HG02678 (cell line): ENCODE results near the gene CCNL2.
A peak's percentile ranks its signal among the peaks of the same experiment; 100 is the strongest.
"Not testable (repeated sequence)": the region's sequence is repeated elsewhere in the genome, so short reads cannot be mapped to it uniquely, and the experiment has no call there.

Experiments used
- ATAC-seq: cut with Tn5 transposase; IDR thresholded peaks from one replicate; pipeline ENCODE4 v1.9.1; 2021; ENCODE audit warnings: mild to moderate bottlenecking, moderate library complexity; ENCODE audit not compliant: unreplicated experiment

The CCNL2 gene

DNA sequence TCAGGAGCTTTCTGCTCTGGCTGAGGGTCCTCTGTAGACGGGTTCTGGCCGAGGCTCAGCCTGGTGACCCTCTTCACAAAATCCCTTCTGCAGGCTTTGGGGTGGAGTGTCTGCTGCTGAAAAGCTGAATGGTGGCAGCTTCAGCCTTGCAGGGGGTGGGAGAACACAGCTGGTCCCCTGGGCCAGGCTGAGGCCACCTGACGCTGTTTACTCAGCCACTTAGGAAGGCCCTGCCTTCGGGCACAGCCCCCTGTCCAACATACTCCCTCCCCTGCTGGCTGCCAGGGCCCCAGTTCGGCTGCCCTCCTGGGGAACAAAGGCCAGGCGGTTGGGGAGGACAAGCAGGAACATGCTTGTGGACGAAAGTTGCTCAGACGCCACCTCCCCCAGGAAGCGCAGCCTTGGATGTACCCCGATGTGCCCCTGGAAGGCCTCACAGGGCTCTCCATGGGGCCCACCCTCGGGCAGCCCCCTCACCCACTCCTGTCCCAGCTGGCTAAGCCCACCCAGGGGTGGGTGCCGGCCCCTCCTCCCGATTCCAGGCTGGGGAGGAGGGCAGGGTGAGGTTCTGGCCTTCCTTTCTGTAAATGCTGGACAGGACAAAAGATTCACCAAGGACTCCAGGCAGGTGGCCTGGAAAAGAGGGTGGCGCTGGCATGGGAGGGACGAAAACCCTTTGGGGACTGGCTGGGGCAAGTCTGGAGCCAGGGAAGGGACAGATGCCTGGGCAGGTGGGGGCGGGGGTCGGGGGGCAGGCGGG is 22.2 kb upstream of the CCNL2 start, which contains the start of gene ANKRD65:
TSS of gene ANKRD65 (minus strand) at position 130 of the 760 bp plus-strand sequence. CDS start 271 bp downstream, outside the sequence.
- ATAC-seq, result no peak

DNA sequence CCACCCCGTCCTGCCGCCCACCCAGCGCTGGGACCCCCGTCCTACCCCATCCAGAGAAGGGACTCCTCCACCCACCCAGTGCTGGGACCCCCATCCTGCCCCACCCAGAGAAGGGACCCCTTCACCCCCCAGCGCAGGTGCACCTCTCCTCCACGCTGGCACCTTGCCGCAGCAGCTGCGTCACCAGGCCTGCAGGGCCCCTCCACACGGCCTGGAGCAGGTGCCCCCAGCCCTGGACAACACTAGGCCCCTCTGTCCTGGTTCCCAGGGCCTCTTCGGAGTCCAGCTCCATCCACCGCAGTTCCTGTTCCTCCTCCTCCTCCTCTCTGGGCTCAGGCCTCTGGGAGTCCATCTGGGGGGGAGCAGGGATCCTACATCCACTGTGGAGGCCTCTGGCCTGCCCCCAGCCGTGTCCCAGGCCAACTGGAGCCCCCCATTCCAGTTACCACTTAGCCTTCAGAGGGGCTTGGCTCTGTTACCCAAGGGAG is 21.6 kb upstream of the CCNL2 start:
- no peak for ATAC-seq

DNA sequence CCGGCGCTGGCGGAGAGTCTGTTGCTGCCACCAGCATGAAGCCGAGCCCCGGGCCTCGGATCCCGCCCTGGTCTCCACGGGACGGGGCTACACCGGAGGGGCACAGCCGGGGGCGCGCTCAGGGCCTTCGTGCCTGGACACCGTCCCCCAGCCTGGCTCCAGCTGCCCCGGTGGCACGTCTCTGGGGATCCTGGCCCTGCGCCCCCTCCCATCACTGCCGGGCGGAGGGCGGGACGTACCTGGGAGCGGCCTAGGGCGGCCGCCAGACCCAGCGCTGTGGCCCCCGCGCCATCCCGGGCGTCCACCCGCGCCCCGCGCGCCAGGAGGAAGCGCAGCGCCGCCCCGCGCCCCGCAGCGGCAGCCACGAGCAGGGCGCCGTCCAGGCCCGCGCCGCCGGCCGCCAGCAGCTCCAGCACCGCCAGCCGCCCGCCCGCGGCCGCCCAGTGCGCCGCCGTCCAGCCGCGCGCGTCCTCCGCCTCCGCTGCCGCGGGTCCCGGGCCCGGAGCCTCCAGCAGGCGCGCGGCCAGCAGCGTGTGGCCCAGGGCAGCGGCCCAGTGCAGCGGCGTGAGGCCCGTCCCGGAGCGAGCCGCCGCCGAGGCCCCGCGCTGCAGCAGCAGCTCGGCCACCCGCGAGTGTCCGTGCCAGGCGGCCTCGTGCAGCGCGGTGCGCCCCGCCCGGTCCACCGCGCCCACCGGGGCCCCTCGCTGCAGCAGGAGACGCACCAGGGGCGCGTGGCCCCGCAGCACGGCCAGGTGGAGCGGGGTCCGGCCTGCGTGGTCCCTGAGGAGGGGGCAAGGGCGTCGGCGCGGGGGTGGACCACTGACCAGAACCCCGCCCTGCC is 20.9 kb upstream of the CCNL2 start:
- ATAC-seq, result no peak

DNA sequence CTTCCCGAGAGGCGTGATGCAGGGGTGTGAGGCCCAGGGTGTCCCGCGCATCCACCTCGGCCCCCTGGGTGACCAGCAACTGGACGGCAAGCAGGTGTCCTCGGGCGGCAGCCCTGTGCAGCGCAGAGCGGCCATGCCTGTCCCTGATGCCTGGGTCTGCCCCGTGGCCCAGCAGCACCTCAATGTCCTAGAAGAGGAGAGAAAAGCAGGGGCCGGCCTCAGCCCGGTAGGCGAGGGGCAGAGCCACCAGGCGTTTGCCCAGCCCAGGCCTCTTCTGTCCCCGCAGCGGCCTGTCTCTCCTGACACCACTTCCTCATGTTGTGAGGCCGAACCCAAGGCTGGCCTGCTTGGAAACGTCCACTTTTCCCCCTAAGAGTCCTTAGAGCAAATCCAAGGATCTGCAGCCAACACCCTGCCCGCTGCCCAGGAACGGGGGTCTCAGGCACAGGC is 20.3 kb upstream of the CCNL2 start:
- no peak for ATAC-seq

DNA sequence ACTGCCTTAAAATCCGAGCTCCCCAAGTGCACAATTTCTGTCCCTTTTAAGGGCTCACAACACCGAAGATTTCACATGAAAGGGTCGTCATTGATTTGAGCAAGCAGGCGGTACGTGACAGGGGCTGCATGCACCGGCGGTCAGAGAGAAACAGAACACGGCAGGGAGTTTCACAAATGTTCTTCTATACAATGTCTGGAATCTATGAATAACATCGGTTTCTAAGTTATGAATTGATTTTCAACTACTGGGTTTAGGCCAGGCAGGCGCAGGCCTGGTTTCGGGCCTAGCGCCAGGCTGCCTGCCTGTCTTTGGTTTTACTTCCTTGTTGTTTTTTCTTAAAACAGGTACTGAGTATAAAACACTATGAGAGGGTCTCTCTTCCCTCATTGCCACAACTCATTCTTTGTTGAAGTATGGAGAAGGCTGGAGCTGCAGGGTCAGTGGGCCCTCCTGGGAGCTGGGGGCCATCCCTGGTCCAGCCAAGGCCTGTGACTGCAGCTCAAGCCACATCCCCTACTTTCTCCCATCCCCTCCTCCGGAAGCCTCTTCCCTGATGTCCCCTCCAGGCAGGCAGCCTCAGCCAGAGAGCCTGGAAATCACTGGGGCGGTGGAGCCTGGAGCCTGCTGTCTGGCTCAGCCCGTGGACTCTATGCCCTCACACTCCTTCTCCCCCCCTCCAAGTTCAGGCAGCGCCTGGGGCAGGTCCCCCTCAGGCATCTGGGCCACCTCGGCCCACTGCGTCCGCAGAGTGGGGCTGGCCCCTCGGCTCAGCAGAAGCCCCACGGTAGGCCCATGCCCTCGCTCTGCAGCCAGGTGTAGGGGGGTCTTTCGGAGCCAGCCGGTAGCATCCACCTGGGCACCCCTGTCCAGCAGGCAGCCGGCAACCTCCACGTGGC is 19.6 kb upstream of the CCNL2 start:
- ATAC-seq, result no peak

- ATAC-seq, result not testable (repeated sequence)
These were observed 18.8 kb upstream of the CCNL2 start for GRCh38 chr1:1417825-1418463.

- ATAC-seq, result not testable (repeated sequence)
These were observed 18.3 kb upstream of the CCNL2 start for GRCh38 chr1:1417396-1417795.

DNA sequence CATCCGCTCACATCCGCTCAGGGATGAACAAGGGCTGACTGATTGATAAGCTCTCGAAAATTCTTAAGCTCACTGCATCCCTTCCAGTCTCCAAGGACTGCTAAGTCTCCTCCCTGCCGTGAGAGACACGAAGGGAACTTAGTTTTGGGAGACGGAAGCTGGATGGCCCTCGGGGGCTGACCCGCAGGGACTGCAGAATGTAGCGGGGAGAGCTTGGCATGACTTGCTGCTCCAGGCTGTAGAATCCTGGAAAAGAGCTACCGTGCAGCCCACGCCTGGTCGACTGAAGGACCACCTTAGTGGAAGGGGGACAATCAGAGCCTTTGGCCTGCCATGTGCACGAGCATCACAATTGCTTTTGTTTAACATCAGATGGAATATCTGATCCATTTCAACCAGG is 16.6 kb upstream of the CCNL2 start:
- ATAC-seq, result no peak

- not testable (repeated sequence) for ATAC-seq
These were observed 13.3 kb upstream of the CCNL2 start for GRCh38 chr1:1412311-1412902.

DNA sequence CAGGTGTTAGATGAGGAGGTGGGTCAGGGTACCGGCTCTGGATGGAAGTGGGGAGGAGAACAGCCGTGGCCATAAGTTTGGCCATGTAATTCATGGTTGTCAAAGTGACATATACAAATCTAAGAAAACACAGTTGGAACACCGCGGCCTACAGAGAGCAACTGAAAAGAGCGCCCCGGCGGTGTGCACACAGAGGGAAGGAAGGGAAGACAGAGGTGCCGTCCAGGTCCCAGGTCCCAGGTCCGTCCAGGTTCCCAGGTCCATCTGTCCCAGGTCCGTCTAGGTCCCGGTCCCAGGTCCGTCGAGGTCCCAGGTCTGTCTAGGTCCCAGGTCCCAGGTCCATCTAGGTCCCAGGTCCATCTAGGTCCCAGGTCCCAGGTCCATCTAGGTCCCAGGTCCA is 12.5 kb upstream of the CCNL2 start:
- ATAC-seq, result no peak

GRCh38 chr1:1410238-1410637 is 11.1 kb upstream of the CCNL2 start:
- ATAC-seq, result not testable (repeated sequence)

DNA sequence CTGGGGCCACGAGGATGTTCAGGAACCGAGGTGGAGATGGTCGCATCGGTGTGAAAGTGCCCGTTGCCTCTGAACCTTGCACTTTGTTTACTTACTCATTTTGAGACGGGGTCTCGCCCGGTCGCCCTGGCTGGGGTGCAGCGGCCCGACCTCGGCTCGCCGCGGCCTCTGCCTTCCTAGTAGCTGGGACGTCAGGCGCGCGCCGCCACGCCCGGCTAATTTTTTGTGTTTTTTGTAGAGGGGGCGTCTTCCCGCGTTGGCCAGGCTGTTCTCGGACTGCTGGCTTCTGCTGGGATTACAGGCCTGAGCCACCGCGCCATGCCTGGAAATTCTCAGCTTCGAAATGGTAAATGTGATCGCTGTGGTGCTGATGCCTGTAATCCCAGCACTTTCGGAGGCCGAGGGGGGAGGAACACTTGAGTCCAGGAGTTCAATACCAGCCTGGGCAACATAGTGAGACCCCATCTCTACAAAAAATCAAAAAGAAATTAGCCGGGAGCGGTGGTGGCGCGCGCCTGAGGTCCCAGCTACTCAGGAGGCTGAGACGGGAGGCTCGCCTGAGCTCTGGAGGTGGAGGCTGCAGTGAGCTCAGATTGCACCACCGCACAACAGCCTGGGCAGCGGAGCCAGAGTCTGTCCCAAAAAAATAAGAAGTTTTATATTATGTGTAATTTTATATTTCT is 8.6 kb upstream of the CCNL2 start:
- peak; percentile 16 for ATAC-seq

- peak; percentile 92 for ATAC-seq
These were observed 7.9 kb upstream of the CCNL2 start, which contains the start of gene MRPL20 for GRCh38 chr1:1406821-1407635. Gene MRPL20, minus strand, starts transcription at chr1:1407293. Its CDS starts 76 bp downstream, at chr1:1407217.

GRCh38 chr1:1406101-1406820 is 7.1 kb upstream of the CCNL2 start:
- ATAC-seq, result no peak

GRCh38 chr1:1403653-1404052 is 4.5 kb upstream of the CCNL2 start:
- no peak for ATAC-seq

- not testable (repeated sequence) for ATAC-seq
These were observed 3.8 kb upstream of the CCNL2 start for GRCh38 chr1:1402901-1403392.
